GM12873 (cell line): ENCODE data around the gene CHURC1.
A peak's percentile ranks its signal among the peaks of the same experiment; 100 is the strongest.

ENCODE experiments used
- TF ChIP-seq, protein P1 (sequence below): IDR thresholded peaks from 2 replicates; pipeline ENCODE4 v1.5.1; 2012; ENCODE audit warnings: low read depth, mild to moderate bottlenecking, moderate library complexity, low read length, control low read depth; ENCODE audit not compliant: insufficient read depth; ENCODE audit errors: missing control alignments

The CHURC1 gene

GRCh38 chr14:64910847-64911495, 3.3 kb upstream of the CHURC1 start:
- TF ChIP-seq, protein P1, sequence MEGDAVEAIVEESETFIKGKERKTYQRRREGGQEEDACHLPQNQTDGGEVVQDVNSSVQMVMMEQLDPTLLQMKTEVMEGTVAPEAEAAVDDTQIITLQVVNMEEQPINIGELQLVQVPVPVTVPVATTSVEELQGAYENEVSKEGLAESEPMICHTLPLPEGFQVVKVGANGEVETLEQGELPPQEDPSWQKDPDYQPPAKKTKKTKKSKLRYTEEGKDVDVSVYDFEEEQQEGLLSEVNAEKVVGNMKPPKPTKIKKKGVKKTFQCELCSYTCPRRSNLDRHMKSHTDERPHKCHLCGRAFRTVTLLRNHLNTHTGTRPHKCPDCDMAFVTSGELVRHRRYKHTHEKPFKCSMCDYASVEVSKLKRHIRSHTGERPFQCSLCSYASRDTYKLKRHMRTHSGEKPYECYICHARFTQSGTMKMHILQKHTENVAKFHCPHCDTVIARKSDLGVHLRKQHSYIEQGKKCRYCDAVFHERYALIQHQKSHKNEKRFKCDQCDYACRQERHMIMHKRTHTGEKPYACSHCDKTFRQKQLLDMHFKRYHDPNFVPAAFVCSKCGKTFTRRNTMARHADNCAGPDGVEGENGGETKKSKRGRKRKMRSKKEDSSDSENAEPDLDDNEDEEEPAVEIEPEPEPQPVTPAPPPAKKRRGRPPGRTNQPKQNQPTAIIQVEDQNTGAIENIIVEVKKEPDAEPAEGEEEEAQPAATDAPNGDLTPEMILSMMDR = peak; percentile 41

- TF ChIP-seq, protein P1 = no peak
Measured at GRCh38 chr14:64912261-64912660, 2.0 kb upstream of the CHURC1 start.

GRCh38 chr14:64915029-64915424, 772 bp downstream of the CHURC1 start:
- TF ChIP-seq, protein P1 = no peak

DNA sequence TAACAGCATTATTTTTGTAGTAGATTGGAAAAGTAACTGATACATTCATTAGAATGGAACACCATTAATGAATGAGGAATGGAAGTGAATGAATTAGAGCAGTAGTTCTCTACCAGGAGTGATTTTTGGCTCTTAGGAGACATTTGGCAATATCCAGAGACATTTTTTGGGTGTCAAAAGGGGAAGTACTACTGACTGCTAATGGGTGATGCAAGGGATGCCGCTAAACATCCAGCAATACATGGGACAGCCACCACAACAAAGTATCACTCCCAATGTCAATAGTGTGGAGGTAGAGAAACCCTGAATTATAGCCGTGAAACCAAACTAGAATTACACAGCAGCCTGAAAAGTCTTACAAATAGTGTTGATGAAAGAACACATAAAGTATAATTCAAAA, 1.5 kb downstream of the CHURC1 start:
- TF ChIP-seq, protein P1 = no peak

DNA sequence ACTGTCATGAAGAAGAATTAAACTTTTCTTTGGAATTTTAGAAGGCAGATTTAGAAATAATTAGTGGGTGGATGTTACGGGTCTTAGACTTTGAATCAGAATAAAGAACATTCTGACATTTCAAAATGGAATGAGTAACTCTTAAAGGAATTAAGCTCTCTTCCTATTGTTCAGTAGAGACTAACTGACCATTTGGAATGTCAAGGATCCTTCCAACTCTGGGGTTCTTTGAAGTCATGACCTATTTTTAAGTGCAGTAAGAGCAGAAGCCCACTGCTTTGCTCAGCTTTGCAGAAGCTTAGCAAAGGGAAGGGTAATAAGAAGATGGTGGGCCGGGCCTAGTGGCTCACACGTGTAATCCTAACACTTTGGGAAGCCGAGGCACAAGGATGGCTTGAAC, 4.0 kb downstream of the CHURC1 start:
- TF ChIP-seq, protein P1 = no peak

- TF ChIP-seq, protein P1 = no peak
Measured at GRCh38 chr14:64919215-64919614, 5.0 kb downstream of the CHURC1 start.

DNA sequence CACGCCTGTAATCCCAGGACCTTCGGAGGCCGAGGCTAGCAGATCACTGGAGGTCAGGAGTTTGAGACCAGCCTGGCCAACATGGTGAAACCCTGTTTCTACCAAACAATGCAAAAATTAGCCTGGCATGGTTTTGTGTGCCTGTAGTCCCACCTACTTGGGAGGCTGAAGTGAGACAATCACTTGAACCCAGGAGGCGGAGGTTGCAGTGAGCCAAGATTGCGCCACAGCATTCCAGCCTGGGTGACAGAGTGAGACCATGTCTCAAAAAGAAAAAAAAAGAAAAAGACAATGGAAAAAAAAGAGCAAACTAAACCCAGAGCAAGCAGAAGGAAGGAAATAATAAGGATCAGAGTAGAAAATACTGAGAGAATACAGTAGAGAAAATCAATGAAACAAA, 5.4 kb downstream of the CHURC1 start:
- TF ChIP-seq, protein P1 = no peak
